IPS-NIHi7 (cell line): Measurements from ENCODE around the gene B4GALT2.
A peak's percentile ranks its signal among the peaks of the same experiment; 100 is the strongest.

Experiments used
- DNase-seq: peaks from one replicate; pipeline ENCODE4 v3.0.0; 2012; ENCODE audit warnings: mixed read lengths; ENCODE audit errors: extremely low spot score

The B4GALT2 gene

GRCh38 chr1:44002606-44003157, 23.7 kb downstream of the B4GALT2 start:
- DNase-seq, result peak; percentile 48

DNA sequence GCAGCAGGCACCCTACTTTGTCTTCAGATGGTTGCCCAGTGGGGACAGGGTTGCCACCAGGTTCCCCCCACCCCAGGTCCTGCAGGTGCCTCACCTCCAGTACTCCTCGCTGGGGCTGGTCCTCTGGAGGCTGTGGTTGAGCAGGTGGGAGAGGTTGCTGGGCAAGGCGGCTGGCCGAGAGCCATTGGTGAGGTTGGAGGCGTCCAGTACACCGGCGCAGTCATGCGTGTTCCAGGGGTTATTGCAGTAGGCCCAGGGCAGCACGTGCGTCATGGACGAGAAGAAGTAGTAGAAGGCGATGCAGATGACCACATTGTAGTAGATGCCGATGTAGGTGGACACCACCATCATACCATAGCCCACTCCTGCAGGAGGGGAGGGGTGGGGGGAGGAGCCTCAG, 29.2 kb downstream of the B4GALT2 start:
- no peak for DNase-seq

DNA sequence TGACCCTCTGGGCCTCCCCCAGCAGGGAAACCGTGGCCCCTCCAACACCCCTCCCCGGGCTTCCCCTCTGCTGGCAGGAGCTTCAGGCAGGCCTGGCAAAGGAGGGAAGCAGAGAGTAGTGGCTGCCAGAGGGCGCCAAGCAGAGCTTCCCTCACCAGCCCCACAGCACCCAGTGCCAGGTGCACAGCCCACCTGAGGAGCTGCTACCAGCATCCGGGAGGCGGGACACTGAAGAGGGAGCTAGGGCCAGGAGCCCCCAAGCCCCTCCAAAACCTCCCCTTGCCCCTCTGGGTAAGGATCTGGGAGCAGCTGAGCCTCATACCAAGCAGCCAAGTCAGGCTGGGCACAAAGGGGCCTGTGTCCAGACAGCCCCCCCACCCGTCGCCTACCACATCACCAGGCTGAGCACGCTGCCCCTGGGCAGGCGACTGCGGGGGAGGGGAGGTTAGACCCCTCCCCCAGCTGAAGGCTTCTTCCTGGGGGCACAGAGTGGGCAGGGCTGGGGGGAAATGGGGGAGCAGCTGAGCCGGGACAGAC, 32.0 kb downstream of the B4GALT2 start:
- no peak for DNase-seq

GRCh38 chr1:44012404-44012803, 33.4 kb downstream of the B4GALT2 start:
- DNase-seq, result no peak

DNA sequence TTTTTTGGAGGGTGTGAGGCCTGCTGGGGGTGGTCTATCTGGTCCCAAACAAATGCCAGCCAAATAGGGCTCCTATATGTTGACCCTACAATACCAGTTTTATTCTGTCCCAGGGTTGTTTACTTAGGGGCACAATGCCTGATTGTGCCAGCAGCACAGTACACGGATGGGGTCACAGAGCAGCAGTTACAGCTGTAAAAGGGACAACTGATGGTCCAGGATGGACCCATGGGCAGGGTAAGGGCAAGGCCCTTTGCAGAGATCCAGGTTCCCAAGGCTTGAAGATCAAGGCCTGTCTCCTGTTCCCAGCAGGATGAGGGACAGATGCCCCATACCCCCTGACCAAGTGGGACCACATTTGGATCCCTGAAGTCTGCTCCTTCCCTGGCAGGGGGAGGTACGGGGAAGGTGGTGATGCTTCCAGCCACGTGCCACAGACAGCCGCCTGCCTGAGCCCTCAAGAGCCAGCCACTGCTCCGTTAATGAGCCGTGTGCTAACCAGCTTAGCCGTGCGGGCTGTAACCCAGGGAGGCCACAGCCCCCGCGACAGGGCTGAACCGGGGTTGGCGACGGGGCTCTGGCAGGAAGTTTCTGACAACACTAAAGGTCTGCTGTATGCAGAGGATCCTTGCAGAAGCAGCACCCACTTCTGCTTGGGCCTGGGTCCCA, 34.1 kb downstream of the B4GALT2 start:
- no peak for DNase-seq

GRCh38 chr1:44013949-44014348, 34.9 kb downstream of the B4GALT2 start:
- no peak for DNase-seq

DNA sequence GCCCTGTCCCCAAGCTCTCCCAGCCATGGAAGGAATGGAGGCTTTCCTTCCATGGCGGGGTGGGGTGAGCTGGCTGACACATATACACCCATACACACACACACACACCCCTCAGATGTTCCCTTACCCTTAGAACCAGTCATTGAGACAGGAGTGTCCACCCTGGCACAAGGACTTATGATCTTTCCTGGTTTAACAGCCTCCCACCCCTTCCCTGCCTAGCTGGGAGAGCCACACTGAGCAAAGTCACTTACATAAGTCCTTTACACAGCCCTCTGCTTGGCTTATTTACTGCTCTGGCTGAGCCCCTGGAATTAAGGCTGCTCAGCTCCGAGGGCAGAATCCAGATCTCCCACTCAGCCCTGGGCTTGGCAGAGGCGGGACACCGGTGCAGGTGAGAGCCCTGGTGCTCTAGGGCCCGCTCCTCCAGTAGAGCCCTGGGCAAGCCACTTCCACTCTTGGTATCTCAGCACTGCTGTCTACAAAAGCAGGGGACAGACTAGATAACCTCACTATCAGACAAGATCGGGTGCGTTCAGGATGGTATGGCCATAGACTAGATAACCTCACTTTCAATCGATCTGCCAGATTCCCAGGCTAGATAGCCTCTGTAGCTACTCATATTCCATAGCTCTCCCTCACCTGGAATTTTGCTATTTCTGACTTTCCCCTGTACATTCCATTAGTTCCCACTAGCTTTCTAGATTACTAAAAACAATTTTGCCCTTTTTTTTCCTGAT, 35.5 kb downstream of the B4GALT2 start:
- no peak for DNase-seq

DNA sequence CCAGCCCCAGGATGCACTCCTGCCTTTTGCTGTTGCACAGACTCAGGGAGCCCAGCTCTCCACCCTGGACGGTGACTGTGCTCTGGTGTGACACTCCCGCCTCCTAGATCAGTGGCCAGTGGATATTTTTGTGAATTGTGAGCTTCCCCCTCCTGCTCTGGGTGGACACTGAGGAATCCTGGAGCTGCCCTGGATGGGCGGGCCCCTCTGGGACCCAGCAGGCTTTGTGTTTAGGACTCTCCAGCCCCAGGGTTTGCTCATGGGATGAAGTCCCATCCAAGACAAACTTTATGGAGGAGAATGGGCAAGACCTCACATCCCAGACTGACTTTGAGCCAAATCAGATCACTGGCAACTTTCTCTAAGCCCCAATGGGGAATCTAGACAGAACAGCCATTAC, 36.2 kb downstream of the B4GALT2 start:
- DNase-seq, result no peak

DNA sequence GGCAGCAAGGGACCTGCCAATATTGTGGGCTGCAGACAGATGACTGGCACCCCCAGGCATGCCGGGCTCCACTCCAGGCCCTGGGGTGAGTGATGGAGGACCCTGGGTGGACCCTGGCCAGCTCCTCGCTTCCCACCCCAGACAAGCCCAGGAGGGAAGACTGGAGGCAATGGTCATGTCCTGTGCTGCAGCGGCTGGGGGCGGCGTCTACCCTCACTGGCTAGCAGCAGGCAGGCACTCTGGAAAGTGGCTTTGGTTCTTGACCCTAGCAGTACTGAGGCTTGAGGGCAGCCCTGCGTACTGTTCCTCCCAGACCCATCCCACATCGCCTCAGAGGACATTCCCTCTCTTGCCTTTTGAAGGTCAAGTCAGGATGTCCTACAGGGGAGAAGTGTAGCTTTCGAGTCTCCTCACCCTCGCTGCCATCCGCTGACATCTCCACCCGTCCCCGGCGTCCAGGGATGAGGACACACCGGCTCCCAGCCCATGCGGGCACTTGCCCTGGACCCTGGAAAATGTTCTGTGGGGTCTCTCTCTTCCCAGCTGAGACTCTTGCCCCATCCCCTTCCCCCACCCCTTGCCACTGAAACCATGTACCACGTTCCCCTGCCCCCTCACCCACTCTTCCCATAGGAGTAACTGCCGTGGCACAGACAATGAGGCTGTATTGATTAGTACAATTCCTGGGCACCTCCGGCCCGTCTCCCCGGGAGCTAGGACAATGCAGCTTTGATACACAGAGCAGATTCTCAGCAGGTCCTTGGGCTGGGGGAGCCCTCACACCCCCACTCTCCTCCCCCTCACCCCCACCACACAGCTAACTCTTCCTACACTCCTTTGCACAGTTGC, 37.3 kb downstream of the B4GALT2 start:
- no peak for DNase-seq

- DNase-seq, result no peak
Observed at GRCh38 chr1:44016890-44017400, 37.9 kb downstream of the B4GALT2 start.

GRCh38 chr1:44019466-44019948, 40.5 kb downstream of the B4GALT2 start:
- no peak for DNase-seq

DNA sequence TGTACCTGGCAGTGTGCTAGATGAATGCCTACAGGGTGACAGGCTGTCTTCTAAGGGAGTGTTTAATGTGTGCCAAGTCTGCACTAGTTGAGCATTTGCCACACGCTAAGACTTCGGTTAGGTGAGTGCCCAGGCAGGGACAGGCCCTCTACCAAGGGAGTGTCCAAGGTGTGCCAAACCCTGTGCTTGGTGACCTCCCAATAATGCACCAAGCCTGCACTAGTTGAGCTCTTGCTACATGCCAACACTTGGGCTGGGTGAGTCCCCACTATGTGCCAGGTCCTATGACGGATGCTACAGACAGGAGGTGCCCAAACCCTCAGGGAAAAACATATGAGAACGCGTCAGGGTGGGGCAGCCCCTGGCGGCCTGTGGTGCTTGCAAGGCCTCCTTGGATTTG, 41.5 kb downstream of the B4GALT2 start:
- DNase-seq, result no peak

GRCh38 chr1:44021156-44021555, 42.1 kb downstream of the B4GALT2 start:
- DNase-seq, result no peak

DNA sequence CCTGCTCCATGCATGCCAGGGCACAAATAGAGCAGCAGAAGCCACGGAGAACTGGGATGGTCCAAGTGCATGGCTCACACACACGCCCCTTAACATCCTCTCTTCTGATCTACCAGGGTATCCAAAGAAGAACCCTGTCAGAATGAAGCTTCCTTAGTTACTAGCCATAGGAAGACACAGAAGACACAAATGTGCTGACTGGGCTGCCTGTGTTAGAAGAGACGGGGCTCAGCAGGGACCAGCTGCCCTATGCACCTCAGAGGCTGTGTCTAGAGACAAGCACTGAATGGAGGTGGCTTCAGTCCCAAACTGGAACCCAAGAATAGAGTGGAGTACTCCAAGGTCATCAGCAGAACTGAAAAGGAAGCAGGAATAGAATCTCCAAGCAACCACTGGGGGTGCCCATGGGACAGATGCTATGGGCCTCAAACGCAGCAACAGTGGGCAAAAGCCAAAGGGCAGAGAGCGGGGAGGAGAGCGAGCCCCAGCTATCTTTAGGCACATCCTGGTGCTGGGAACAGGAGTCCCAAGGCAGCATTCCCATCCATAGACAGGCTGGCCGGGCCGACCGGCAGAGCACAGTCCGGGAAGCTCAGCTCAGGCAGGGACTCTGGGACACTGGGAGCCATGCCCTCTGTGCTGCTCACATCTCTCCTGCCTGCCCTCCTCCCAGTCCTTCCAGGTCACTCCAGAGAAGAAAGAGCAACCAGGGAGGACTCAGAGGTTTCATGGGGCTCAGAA, 42.7 kb downstream of the B4GALT2 start:
- no peak for DNase-seq

DNA sequence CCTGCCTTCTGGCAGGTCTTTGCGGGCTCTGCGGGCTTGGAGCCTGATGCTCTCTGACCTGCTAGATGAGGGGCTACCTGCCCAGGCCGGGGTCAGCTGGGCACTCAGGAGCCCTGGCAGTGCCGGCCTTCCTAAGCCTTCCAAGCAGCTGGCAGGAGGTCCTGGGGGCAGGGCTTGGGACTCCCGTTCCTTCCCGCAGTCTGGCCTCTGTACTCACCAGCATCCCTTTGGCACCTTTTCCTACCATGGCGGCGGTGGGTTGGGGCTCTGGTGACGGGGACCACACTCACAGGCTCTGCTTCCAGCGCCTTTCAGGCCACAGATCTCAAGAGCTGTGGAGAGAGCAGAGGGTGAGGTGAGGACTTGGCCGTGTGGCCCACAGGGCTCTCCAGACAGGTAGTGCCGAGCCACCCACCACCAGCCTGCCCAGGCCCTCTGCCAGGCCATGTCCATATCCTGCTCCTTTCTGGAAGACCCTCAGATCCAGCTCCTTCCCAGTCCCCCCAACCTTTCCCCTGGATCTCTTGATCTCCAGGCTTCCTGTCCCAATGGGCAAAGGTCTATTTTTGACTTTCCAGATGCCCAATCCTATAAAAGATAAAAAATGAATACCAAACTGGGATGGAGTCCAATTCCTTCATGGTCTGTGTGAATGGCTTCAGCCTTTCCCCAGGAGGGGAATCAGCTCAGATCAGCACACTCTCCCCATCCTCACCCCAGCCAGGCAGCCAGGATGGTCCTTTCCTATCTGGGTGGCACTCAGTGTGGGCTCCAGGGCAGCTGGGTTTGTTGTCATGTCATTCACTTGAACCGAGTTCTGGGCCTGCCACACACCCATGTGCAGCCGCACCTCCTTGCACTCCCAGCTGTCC, 45.3 kb downstream of the B4GALT2 start:
- no peak for DNase-seq

GRCh38 chr1:44024903-44025525, 46.0 kb downstream of the B4GALT2 start:
- no peak for DNase-seq

DNA sequence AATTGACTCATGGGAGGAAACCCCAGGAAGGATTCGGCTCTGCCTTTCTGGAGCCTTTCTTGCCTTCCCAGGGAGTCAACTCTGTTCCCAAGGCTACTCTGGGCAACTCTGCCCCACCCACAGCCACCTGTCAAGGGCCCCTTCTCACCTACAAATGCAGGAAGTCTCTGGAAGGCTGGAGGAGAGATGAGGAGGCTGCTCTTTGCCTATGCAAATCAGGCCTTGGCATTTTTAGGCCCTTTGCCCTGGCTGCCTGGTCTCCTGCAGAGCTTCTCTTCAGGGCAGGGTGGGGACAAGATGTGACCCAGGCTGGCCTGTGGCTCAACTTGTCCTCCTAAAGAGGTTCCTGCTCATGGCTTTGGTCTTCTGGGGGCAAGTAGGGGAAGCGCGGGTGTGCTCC, 46.8 kb downstream of the B4GALT2 start:
- no peak for DNase-seq

DNA sequence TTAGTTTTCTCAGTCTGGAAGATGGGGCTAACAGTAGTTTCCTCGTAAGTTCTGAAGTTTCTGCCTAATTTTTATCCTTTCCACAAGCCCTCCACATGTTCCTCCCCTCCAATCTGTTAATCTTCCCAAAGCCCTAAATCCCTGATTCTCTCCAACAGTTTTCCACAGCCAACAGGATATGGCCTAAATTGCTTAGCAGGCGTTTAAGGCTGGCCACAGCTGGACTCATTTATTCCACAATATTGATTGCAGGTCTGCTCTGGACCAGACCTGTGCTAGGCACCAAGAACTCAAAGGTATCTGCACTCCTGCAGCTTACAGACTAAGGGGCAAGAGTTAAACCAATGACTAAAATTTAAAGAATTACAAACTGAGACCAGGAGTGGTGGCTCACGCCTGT, 48.3 kb downstream of the B4GALT2 start:
- DNase-seq, result no peak

- peak; percentile 81 for DNase-seq
Observed at GRCh38 chr1:44029260-44029910, 50.4 kb downstream of the B4GALT2 start.
